Keratinocyte (primary cell): ENCODE results near the gene GPC5. TPM values are rescaled to one million over a fixed set of nuclear protein-coding genes. Genes with fewer than 3 reads are reported as not detected.

ENCODE experiments used
- DNase-seq: peaks from one replicate; pipeline ENCODE4 v3.0.0-alpha.2; 2011; ENCODE audit warnings: low read depth, missing footprints, low spot score
- FAIRE-seq: peaks from 2 replicates; lab custom pipeline; 2011; peaks lifted over from hg19 to GRCh38; lab: Jason Lieb, UNC
- H2AFZ ChIP-seq: 2 replicates; pipeline ENCODE4 v1.6.0; 2012; ENCODE audit warnings: low read length, control low read depth, inconsistent platforms; ENCODE audit not compliant: control insufficient read depth
- H3K27ac ChIP-seq: 2 replicates; pipeline ENCODE4 v1.5.1; 2011; ENCODE audit warnings: low read length; ENCODE audit not compliant: control insufficient read depth, insufficient read depth
- H3K27me3 ChIP-seq: 3 replicates; pipeline ENCODE4 v1.6.0; 2011; ENCODE audit warnings: low read length; ENCODE audit not compliant: control insufficient read depth, insufficient read depth; ENCODE audit errors: extremely low read depth
- H3K36me3 ChIP-seq, 2 experiments: 2 replicates in 1 of 2; 3 replicates in 1 of 2; pipeline ENCODE4 v1.5.1; 2011; ENCODE audit warnings: low read length in 2 of 2, mild to moderate bottlenecking in 1 of 2; ENCODE audit not compliant: control insufficient read depth in 2 of 2, insufficient read depth in 2 of 2; ENCODE audit errors: extremely low read depth in 1 of 2
- H3K4me1 ChIP-seq: 3 replicates; pipeline ENCODE4 v1.5.1; 2011; ENCODE audit warnings: low read length; ENCODE audit not compliant: control insufficient read depth, insufficient read depth; ENCODE audit errors: extremely low read depth
- H3K4me2 ChIP-seq: 3 replicates; pipeline ENCODE4 v1.6.0; 2011; ENCODE audit warnings: low read depth, low read length; ENCODE audit not compliant: control insufficient read depth, insufficient read depth; ENCODE audit errors: extremely low read depth
- H3K4me3 ChIP-seq, 3 experiments: fragments of 200-600 bp in 1 of 3; sonication (generic) in 1 of 3; 2 replicates in 2 of 3; 3 replicates in 1 of 3; pipeline ENCODE4 v1.5.1; 2011 to 2016; ENCODE audit warnings: low read length in 3 of 3, mild to moderate bottlenecking in 3 of 3, control low read depth in 2 of 3, inconsistent platforms in 1 of 3, low read depth in 1 of 3, mixed read lengths in 1 of 3, mixed run types in 1 of 3, moderate library complexity in 1 of 3; ENCODE audit not compliant: control insufficient read depth in 2 of 3, insufficient read depth in 2 of 3; ENCODE audit errors: extremely low read depth in 1 of 3
- H3K79me2 ChIP-seq: 2 replicates; pipeline ENCODE4 v1.6.0; 2012; ENCODE audit warnings: low read length; ENCODE audit not compliant: control insufficient read depth, insufficient read depth
- H3K9ac ChIP-seq: 3 replicates; pipeline ENCODE4 v1.6.0; 2011; ENCODE audit warnings: low read length; ENCODE audit not compliant: control insufficient read depth, insufficient read depth; ENCODE audit errors: extremely low read depth
- H3K9me1 ChIP-seq: 3 replicates; pipeline ENCODE4 v1.6.0; 2011; ENCODE audit warnings: low read length; ENCODE audit not compliant: control insufficient read depth, insufficient read depth; ENCODE audit errors: extremely low read depth
- H3K9me3 ChIP-seq: 2 replicates; pipeline ENCODE4 v1.5.1; 2012; ENCODE audit warnings: low read depth, low read length; ENCODE audit not compliant: control insufficient read depth
- H4K20me1 ChIP-seq: 3 replicates; pipeline ENCODE4 v1.6.0; 2011; ENCODE audit warnings: low read length; ENCODE audit not compliant: control insufficient read depth, insufficient read depth; ENCODE audit errors: extremely low read depth
- EZH2 ChIP-seq: IDR thresholded peaks from one replicate; pipeline ENCODE4 v1.6.1; 2012; ENCODE audit warnings: inconsistent platforms, mild to moderate bottlenecking, low read length, moderate library complexity
- dilution Hi-C: fragments of 300-500 bp; cut with MboI; formaldehyde crosslinking; loops from one replicate; pipeline ENCODE4 v1.7.0; 2020; ENCODE audit warnings: low sequenced_read_pairs; ENCODE audit not compliant: extremely low pct_ligation_motif_present
- polyA plus RNA-seq, 5 experiments: library from polyadenylated mRNA; depleted of rRNA in 3 of 5; stranded (reverse) in 3 of 5; stranded (forward) in 1 of 5; unstranded in 1 of 5; fragments of >200 nt; gene quantifications; 1 replicate in 1 of 5; 2 replicates in 3 of 5; 3 replicates in 1 of 5; pipeline versions ENCODE4 v1.2.1 to v1.2.3, GENCODE V29; 2011 to 2012; ENCODE audit warnings: missing spikeins in 2 of 5, low read depth in 1 of 5, low replicate concordance in 1 of 5
- TF ChIP-seq, protein P1 (sequence below), 3 experiments: IDR thresholded peaks in 1 of 3; conservative IDR thresholded peaks in 1 of 3; optimal IDR thresholded peaks in 1 of 3; 2 replicates in 2 of 3; 3 replicates in 1 of 3; pipeline versions ENCODE3 to v1.5.1; 2011; ENCODE audit warnings: low read length in 3 of 3, mild to moderate bottlenecking in 3 of 3, moderate library complexity in 2 of 3, control low read depth in 1 of 3, inconsistent platforms in 1 of 3; ENCODE audit not compliant: insufficient read depth in 2 of 3; ENCODE audit errors: extremely low read depth in 1 of 3

The GPC5 gene
- polyA plus RNA-seq, 1 donor (not counting 4 experiments of a cell fraction or from before 2014, with no cell fraction given): 0.10 TPM

DNA sequence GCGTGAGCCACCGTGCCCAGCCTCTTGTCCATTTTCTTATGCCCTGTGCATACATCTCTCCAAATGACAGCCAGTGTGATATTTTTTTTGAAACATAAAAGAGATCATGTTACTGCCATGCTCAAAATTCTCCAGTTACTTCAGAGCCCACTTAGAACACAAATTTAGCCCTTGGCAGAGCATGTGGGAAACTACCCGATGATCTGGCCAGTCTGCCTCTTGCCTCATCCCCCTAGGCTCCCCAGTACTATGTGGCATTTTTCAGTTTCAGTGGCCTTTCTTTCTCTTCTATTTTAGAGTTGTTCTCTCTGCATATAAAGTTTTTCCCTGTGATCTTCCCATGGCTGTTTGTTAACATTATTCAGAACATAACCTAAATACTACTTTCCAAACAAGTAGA is 323.0 kb downstream of the GPC5 start:
- dilution Hi-C loops: no loop called here

DNA sequence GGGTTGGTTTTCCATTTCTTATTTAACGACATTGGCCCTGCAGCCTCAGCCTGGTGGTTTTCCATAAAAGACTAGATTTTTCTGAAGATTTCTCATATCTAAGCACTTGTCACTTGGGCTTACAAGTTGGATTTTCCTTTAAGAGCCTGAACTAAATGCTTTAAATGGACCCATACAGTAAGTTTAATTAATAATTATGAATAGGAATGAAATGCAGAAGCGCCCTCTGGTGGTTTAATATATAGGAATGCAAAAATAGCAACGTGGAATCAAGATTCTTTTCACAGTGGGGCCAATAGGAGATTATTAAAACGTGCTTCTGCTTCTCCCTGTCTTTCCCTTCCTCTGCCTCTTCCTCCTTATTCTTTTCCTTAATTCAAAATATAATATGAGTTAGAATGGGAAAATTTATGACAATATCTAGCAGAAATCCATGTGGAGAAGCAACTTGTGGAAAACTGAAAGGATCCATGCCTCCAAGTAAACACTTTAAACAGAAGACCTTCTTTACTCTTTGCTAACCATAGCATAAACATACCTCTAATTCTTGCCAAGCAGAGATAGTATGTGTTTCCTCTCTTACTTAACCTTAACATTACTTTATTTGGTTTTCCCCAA is 324.0 kb downstream of the GPC5 start:
- Histone ChIP-seq H3K79me2 (no peaks in the 10 kb centered on the region), H3K9me3 (no peaks in the 10 kb centered on the region), H3K4me2 (no peak overlapping the region), H4K20me1 (no peaks in the 10 kb centered on the region), H2AFZ (no peak overlapping the region), H3K4me1 (no peaks in the 10 kb centered on the region), H3K36me3 (no peaks in the 10 kb centered on the region), H3K4me3 (no peak overlapping the region), H3K27me3 (no peaks in the 10 kb centered on the region), H3K9me1 (no peaks in the 10 kb centered on the region), H3K9ac (no peak overlapping the region), H3K27ac (no peak overlapping the region)
- TF ChIP-seq, protein P1, sequence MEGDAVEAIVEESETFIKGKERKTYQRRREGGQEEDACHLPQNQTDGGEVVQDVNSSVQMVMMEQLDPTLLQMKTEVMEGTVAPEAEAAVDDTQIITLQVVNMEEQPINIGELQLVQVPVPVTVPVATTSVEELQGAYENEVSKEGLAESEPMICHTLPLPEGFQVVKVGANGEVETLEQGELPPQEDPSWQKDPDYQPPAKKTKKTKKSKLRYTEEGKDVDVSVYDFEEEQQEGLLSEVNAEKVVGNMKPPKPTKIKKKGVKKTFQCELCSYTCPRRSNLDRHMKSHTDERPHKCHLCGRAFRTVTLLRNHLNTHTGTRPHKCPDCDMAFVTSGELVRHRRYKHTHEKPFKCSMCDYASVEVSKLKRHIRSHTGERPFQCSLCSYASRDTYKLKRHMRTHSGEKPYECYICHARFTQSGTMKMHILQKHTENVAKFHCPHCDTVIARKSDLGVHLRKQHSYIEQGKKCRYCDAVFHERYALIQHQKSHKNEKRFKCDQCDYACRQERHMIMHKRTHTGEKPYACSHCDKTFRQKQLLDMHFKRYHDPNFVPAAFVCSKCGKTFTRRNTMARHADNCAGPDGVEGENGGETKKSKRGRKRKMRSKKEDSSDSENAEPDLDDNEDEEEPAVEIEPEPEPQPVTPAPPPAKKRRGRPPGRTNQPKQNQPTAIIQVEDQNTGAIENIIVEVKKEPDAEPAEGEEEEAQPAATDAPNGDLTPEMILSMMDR (optimal IDR thresholded peaks at IDR 0.05 in 1 of 3, IDR thresholded peaks at IDR 0.05 in 1 of 3, conservative IDR thresholded peaks at IDR 0.05 in 1 of 3; ENCODE audit: extremely low read depth in 1 of 3, insufficient read depth in 2 of 3, low read length in 3 of 3): peak in 2 of 3 experiments; percentile 40 to 44
- no peak for TF ChIP-seq EZH2
- DNase-seq: no peak
- FAIRE-seq: no peak
- dilution Hi-C loops: no loop called here

More for the DNA sequence above, 323.0 kb downstream of the GPC5 start:
- H3K9me1 ChIP-seq: no peaks in the 10 kb centered on the region
- H3K4me1 ChIP-seq: no peaks in the 10 kb centered on the region
- H3K27ac ChIP-seq: no peak overlapping the region
- TF ChIP-seq, protein P1 (optimal IDR thresholded peaks at IDR 0.05 in 1 of 3, IDR thresholded peaks at IDR 0.05 in 1 of 3, conservative IDR thresholded peaks at IDR 0.05 in 1 of 3; ENCODE audit: extremely low read depth in 1 of 3, insufficient read depth in 2 of 3, low read length in 3 of 3): no peak
- TF ChIP-seq EZH2: no peak
- no peaks in the 10 kb centered on the region for H3K9me3 ChIP-seq
- FAIRE-seq: no peak
- DNase-seq: no peak
- no peak overlapping the region for H3K9ac ChIP-seq
- no peak overlapping the region for H3K4me2 ChIP-seq
- H3K4me3 ChIP-seq: no peak overlapping the region
- no peaks in the 10 kb centered on the region for H4K20me1 ChIP-seq
- no peak overlapping the region for H2AFZ ChIP-seq
- H3K79me2 ChIP-seq: no peaks in the 10 kb centered on the region
- no peaks in the 10 kb centered on the region for H3K36me3 ChIP-seq
- H3K27me3 ChIP-seq: no peaks in the 10 kb centered on the region
